Suprapubic skin (tissue), 4 donors: ENCODE data around the gene TPRN. TPM values are rescaled to one million over a fixed set of nuclear protein-coding genes. Genes with fewer than 3 reads are reported as not detected.

Experiments used
- DNase-seq, 2 donors: peaks; one replicate each; pipeline ENCODE4 v3.0.0-alpha.2; 2019; ENCODE audit warnings: low spot score in 2 of 2
- H3K27ac ChIP-seq: fragments of 200-600 bp; sonication (generic); one replicate; pipeline ENCODE4 v1.5.1; 2019
- H3K27me3 ChIP-seq: fragments of 200-600 bp; sonication (generic); one replicate; pipeline ENCODE4 v1.5.1; 2019
- H3K36me3 ChIP-seq: fragments of 200-600 bp; sonication (generic); one replicate; pipeline ENCODE4 v1.5.1; 2019
- H3K4me1 ChIP-seq: fragments of 200-600 bp; sonication (generic); one replicate; pipeline ENCODE4 v1.5.1; 2019
- H3K4me3 ChIP-seq: fragments of 200-600 bp; sonication (generic); one replicate; pipeline ENCODE4 v1.5.1; 2019; ENCODE audit warnings: mild to moderate bottlenecking
- H3K9me3 ChIP-seq: fragments of 200-600 bp; sonication (generic); one replicate; pipeline ENCODE4 v1.5.1; 2019
- EP300 ChIP-seq: sonication (generic); formaldehyde crosslinking; IDR thresholded peaks from one replicate; pipeline ENCODE4 v1.6.1; 2017; ENCODE audit warnings: antibody characterized with exemption
- POLR2A ChIP-seq, 2 donors: fragments of 450-650 bp; IDR thresholded peaks; one replicate each; pipeline ENCODE4 v1.6.1; 2017; ENCODE audit warnings: antibody characterized with exemption in 2 of 2, mild to moderate bottlenecking in 2 of 2, moderate library complexity in 2 of 2
- POLR2AphosphoS5 ChIP-seq, 3 donors: sonication (generic); formaldehyde crosslinking; IDR thresholded peaks; one replicate each; pipeline ENCODE4 v1.6.1; 2017; ENCODE audit warnings: antibody characterized with exemption in 3 of 3
- WGBS: methylation state at CpG from one replicate; pipeline ENCODE4 v1.1.5; 2018; 5-methylcytosine and 5-hydroxymethylcytosine counted together
- total RNA-seq, 4 donors: library from RNA; depleted of rRNA; stranded (reverse); fragments of >200 nt; gene quantifications; one replicate each; pipeline ENCODE4 v1.1.0, GENCODE V29; 2016
- TF ChIP-seq, protein P1 (sequence below), 2 donors: fragments of 200-600 bp in 1 of 2; fragments of 450-650 bp in 1 of 2; sonication (generic) in 1 of 2; IDR thresholded peaks; one replicate each; pipeline ENCODE4 v1.5.1; 2016 to 2019; ENCODE audit warnings: antibody characterized with exemption in 2 of 2, mild to moderate bottlenecking in 1 of 2, moderate library complexity in 1 of 2

The TPRN gene
- total RNA-seq, 4 donors from 2014 or later, result 12.6 to 23.6 (median 18.7) TPM

DNA sequence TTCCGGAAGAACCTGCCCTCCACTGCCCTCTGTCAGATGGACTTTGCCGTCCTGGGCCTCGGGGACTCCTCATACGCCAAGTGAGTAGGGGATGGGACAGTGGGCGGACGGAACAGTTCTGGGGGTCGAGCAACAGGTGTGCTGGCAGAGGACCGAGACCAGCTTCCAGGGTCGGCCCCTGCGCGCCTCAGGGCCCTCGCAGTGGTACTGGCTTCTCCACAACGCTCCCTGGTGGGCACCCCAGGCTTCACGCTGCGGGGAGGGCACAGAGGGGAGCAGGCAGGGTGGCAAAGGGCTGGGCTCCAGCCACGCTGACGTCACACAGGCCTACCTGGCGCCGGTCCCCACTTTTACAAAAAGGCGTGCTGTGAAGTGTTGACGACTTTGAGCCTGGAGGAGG lies 12.0 kb upstream of the TPRN start:
- Histone ChIP-seq H3K9me3 (no peaks in the 10 kb centered on the region), H3K4me3 (no peak overlapping the region), H3K36me3 (peaks cover 18% of the 10 kb centered on the region), H3K27ac (no peak overlapping the region), H3K4me1 (peaks cover 11% of the 10 kb centered on the region), H3K27me3 (no peaks in the 10 kb centered on the region)
- 86% methylated on average over 14 of the region's 21 CpGs for WGBS
- no peak for DNase-seq
- TF ChIP-seq, protein P1, sequence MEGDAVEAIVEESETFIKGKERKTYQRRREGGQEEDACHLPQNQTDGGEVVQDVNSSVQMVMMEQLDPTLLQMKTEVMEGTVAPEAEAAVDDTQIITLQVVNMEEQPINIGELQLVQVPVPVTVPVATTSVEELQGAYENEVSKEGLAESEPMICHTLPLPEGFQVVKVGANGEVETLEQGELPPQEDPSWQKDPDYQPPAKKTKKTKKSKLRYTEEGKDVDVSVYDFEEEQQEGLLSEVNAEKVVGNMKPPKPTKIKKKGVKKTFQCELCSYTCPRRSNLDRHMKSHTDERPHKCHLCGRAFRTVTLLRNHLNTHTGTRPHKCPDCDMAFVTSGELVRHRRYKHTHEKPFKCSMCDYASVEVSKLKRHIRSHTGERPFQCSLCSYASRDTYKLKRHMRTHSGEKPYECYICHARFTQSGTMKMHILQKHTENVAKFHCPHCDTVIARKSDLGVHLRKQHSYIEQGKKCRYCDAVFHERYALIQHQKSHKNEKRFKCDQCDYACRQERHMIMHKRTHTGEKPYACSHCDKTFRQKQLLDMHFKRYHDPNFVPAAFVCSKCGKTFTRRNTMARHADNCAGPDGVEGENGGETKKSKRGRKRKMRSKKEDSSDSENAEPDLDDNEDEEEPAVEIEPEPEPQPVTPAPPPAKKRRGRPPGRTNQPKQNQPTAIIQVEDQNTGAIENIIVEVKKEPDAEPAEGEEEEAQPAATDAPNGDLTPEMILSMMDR (IDR thresholded peaks at IDR 0.05), result no peak
- TF ChIP-seq POLR2AphosphoS5 (IDR thresholded peaks at IDR 0.05) (no peak), POLR2A (IDR thresholded peaks at IDR 0.05) (no peak), EP300 (no peak)

- TF ChIP-seq, protein P1 (IDR thresholded peaks at IDR 0.05), result no peak
Measured at GRCh38 chr9:137211532-137211931, 11.0 kb upstream of the TPRN start.

GRCh38 chr9:137206602-137207001 lies 6.1 kb upstream of the TPRN start:
- Histone ChIP-seq H3K4me1 (peaks cover 47% of the 10 kb centered on the region), H3K4me3 (peak overlapping the region; percentile 73), H3K27ac (no peak overlapping the region), H3K36me3 (peaks cover 8% of the 10 kb centered on the region), H3K27me3 (no peaks in the 10 kb centered on the region), H3K9me3 (no peaks in the 10 kb centered on the region)
- TF ChIP-seq EP300 (no peak), POLR2A (IDR thresholded peaks at IDR 0.05) (no peak), POLR2AphosphoS5 (IDR thresholded peaks at IDR 0.05) (no peak)
- TF ChIP-seq, protein P1 (IDR thresholded peaks at IDR 0.05), result no peak
- DNase-seq, result no peak
- 73% methylated on average over 7 of the region's 7 CpGs for WGBS

More at GRCh38 chr9:137211532-137211931, 11.0 kb upstream of the TPRN start:
- no peak overlapping the region for H3K4me3 ChIP-seq
- peaks cover 7% of the 10 kb centered on the region for H3K4me1 ChIP-seq
- H3K9me3 ChIP-seq, result no peaks in the 10 kb centered on the region
- no peak overlapping the region for H3K27ac ChIP-seq
- DNase-seq, result no peak
- peaks cover 18% of the 10 kb centered on the region for H3K36me3 ChIP-seq
- no peaks in the 10 kb centered on the region for H3K27me3 ChIP-seq
- 78% methylated on average over 13 of the region's 13 CpGs for WGBS

DNA sequence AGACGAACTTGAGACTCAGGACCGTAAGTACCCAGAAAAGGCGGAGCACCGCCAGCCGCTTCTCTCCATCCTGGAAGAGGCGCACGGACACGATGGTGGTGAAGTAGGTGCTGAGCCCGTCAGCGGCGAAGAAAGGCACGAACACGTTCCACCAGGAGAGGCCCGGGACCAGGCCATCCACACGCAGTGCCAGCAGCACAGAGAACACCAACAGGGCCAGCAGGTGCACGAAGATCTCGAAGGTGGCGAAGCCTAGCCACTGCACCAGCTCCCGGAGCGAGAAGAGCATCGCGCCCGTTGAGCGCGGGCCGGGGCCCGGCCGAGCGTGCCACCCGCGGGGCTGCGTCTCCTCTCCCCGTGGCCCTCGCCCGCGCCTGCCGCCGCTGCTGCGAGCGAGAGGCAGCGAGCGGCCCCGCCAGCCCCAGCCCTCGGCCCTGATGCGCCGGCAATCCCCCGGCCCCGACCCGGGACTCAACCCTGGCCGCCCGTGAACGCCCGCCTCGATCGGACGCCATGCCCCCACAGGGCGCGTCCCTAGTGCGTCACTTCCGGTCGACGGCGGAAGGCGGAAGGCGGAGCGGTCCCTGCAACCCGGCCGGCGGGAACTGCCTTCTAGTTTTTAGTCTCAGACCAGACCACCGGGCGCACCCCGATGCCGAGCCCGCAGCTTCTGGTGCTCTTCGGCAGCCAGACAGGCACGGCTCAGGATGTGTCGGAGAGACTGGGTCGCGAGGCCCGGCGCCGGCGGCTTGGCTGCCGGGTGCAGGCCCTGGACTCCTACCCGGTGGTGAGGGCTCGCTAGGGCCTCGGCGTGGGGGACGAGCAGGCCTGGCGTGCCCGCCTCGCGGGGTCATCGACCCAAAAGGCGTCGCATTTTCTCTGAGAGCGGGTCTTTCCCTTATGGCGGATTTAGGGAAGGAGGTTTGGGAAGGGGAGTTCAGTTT lies 4.9 kb upstream of the TPRN start, which contains the start of the genes NDOR1 and TMEM203:
Gene NDOR1, plus strand, starts transcription at position 575 of the 944 bp plus-strand sequence. Its CDS starts 78 bp downstream, at position 653.
Gene TMEM203, minus strand, starts transcription at position 523 of the 944 bp plus-strand sequence. Its CDS starts 234 bp downstream, at position 289.
- Histone ChIP-seq H3K27me3 (no peaks in the 10 kb centered on the region), H3K27ac (peak within 1 kb of the TSS; percentile 86), H3K4me1 (peaks cover 53% of the 10 kb centered on the region), H3K36me3 (peaks cover 8% of the 10 kb centered on the region), H3K4me3 (peak within 1 kb of the TSS; percentile 73), H3K9me3 (no peaks in the 10 kb centered on the region)
- 0% methylated on average over 22 of the region's 98 CpGs for WGBS
- TF ChIP-seq POLR2A (IDR thresholded peaks at IDR 0.05) (peak in 1 of 2 donors; percentile 34), POLR2AphosphoS5 (IDR thresholded peaks at IDR 0.05) (peak in 2 of 3 donors; percentile 89 to 95), EP300 (no peak)
- peak; percentile 96 for DNase-seq

- Histone ChIP-seq H3K9me3 (no peaks in the 10 kb centered on the region), H3K4me3 (peak overlapping the region; percentile 73), H3K27me3 (no peaks in the 10 kb centered on the region), H3K36me3 (peaks cover 8% of the 10 kb centered on the region), H3K27ac (no peak overlapping the region), H3K4me1 (peaks cover 55% of the 10 kb centered on the region)
- no peak for TF ChIP-seq POLR2A (IDR thresholded peaks at IDR 0.05)
- TF ChIP-seq EP300, result no peak
- TF ChIP-seq, protein P1 (IDR thresholded peaks at IDR 0.05), result no peak
- TF ChIP-seq POLR2AphosphoS5 (IDR thresholded peaks at IDR 0.05), result no peak
- DNase-seq, result no peak
- WGBS, result 22% methylated on average over 4 of the region's 21 CpGs
Measured at GRCh38 chr9:137204731-137205125, 4.2 kb upstream of the TPRN start.
